Activated T-helper 9 cell treated with anti-CD3 and anti-CD28 coated beads, Interleukin-2, amount 50 U/mL, for 16 hours (primary cell): ENCODE data around the gene FAM241B.

Experiments
- DNase-seq: peaks from one replicate; pipeline ENCODE4 v3.0.0-alpha.2; 2020; ENCODE audit warnings: low read depth

FAM241B gene

DNA sequence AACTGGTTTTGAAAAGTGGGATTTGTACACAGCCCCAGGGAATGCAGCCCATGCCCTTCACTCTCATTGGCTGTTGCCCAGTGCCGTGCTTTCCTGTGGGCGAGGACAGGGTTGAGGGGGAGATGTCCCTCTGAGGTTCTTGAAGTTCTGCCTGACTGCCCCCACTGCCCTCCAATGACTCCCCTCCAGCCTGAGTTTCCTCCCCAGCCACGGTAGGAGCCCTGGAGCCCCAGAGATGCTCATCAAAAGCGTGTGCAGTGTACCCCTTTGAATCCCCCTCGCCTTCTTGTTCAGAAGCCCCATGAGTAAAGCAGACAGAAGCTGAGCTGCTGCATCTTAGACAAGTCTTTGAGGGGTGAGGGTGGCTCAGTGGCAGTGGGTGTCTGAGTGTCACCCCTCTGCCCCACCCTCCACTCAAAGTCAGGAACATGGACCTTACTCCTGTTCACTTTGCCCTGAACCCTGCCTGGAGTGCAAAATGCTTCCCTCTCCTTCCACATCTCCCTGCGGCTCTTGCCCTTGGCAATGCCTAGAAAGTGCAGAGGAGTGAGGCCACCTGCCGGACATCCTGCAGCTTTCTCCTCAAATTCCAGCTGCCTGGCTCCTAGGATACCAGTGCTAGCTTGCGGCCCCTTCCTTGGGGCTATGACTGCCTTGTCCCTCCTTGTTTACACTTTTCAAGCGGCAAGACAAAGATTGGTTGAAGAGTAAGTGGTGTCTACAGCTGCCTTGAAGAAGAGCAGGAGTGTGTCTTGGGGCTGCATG lies 19.9 kb downstream of the FAM241B start:
- DNase-seq = no peak

DNA sequence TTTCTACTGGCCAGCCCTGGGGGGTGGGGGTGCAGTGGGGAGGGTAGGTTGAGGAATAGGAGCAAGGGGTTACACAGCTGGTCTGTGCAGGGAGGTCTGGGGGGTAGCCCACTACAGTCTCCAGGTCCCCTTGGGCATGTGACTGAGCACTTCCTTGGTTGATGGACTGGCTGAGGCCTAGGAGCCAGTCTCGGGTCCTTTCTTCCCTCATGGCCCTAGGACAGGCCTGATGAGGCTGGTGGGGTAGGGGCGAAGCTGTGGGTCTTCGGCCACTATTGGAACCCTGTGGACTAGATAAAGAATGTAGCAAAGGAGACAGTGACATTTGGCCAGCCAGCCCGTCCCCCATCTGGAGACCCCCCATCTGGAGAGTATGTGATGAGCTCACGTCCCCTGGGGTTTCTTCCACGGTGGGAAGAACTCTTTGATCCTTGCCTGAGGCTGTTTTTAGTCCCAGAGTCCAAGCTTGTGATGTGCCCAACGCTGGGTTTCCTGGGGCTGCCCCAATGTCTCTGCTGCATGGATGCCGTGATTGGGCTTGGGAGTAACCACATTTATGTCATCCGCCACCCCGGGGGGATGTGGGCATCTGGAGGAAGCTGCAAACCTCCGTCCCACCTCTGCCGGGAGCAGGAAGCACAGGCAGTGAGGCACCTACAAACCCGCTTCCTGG lies 20.7 kb downstream of the FAM241B start:
- DNase-seq = no peak

DNA sequence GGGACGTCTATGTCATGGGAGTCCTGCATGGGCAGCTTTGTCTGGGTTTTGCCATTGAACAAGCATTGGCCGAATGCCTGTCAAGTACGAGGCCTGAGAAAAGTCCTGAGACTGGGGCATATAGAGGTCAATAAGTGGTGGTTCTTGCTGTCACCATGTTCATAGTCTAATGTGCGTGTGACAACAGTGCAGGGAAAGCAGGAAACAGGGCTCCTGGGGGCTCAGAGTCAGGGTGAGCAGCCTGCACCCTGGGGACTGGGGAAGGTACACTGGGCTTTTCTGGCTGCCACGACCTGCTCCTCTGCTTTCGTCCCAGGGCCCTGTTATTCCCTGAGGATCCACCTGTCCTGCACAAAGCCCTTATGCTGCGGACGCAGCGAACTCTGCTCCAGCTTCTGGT lies 21.3 kb downstream of the FAM241B start:
- no peak for DNase-seq

DNA sequence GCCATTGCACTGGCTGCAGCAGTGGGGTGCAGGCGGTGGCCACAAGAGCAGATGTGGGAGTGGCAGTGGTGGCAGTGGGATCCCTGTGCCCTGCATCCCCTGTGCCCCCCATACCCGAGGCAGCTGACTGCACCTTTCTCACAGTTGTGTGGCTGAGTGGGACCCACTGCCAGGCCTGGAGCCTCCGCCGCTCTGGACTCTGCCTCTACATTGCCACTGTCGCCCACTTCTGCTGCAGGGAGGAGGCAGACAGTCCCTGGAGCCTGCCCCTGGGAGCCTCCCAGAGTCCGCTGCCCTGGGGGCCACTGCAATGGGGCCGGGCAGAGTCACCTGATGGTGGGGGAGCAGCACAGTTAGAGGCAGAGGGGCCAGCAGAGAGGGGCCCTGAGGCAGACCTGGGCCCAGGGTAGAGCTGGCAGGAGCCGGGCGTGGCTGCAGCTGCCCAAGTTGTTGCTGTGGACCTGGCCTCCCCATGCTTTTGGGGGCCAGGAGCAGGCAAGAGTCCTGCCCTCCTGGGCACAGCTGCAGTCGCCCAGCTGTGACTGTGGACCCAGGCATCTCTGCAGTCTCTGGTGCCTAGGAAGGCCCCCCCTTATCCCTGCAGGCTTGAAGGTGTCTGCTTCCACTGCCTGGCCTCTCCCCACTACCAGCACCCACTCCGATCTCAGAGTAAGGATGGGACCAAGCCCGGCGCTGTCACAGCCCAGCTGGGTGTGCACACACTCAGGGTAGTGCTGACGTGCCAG lies 22.2 kb downstream of the FAM241B start:
- no peak for DNase-seq

DNA sequence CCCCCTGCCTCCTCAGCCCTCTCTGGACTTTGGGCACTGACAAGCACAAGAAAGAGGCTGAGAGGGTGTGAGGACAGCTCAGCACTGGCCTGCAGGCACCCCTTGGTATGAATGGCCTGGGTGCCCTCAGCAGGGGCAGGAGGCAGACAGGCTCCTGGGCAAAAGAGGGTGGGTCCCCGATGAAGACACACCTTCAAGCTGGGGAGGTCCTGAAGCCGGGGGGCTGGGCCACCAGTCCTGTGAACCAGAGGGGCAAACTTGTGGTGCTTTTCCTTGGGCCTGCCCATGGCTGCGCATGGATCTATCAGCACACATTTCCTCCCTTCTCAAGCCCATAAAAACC lies 22.8 kb downstream of the FAM241B start:
- no peak for DNase-seq

DNA sequence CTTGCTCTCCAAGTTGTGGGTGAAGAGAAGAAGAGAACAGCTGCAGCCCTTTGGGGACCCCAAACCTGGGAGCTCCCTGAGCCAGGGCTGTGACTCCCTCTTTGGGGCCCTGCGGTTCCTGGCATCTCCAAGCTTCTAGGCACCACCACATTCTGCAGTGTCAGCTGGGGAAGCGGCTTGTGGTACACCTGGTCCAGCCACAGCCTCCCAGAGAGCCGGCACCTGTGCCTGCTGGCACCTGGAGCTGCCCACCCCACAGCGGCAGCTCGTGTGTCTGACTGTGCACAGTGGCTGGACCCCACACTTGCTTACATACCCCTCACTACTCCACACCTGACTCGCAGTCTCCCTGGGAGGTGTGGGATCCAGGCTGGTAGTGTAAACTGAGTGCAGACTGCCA lies 23.5 kb downstream of the FAM241B start:
- no peak for DNase-seq

DNA sequence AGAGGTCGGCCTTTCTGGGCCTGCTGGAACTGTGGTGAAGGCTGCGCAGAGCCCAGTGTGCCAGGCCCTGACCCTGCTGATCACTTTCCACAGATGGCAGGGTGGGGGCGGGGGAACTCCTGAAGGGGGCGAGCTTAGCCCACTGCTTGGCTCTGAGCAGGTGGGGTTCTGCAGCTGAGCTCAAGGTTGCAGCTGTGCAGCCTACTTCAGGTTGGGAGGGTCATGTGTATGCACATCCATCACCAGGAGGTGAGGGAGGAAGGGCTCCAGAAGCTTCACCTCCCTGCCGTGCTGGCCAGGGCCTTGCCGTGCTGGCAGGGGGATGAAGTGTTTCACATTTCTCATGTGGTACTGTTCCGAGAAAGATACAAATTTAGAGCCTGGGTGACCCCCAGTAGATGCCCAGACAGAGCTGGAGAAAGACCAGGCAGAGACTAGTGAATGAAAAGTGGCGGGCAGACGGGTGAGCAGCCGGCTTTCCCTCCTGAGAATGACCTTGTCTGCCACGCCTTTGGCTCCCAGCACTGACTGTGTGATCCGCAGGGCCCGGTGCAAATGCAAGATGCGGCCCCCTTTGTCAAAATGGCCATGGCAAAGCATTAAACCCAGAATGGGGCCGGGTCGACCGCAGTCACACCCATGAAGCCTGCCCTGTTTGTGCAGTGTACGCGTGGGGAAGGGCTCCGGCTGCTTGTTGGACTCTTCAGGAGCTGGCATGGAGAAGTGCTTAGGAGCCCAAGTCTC lies 25.2 kb downstream of the FAM241B start:
- DNase-seq = no peak

DNA sequence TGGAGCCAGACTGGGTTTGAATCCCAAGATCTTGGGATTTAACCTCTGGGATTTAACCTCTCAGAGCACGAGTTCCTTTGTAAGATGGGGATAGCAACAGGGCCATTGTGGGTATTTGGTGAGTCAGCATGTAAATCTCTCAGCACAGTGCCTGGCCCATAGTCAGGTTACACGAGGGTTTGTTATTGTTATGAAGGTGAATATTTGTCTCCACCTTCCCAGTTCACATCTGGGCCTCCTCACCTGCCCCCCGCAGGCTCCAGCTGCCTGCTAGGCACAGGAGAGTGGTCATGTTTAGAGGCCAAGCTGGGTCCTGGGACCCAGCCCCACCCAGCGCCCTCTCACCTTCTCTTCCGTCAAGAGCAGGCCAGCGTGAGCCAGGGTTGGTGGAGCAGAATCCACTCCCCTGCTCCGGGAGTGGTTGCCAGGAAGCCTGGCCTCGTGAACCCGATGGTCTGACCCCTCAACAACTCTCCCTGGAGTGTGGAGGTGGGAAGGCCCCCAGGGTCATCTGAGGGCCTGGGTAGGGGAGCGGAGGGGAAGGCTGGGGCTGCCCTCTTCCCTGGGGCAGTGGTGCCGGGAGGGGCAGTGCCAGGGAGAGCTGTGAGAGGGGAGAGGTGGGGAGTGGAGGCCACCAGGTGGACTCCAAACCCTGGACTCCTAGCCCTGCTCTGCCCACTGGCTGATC lies 26.0 kb downstream of the FAM241B start:
- DNase-seq = no peak

DNA sequence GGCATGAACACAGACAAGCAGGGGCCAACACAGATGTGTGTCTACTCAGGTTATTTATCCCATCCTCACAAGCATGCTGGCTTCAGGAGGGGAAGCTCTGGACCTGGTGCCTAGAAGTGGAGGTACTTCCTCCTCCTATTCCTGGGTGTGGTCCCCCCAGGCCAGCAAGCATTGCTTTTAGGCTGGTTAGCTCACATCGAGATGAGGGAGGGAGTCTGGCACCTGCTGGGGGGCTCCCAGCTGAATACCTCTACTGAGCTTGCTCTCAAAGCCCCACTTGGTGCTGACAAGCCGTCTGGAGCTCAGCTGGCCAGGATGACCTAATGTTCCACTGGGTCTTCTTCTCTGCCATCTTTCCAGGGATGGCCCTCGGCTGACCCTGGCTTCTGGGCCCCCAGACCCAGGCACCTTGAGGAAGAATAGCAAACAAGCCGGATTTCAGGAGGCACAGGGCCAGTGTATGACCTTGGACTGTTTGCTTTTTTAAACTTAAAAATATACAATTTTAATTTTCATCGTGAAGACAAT lies 26.8 kb downstream of the FAM241B start:
- no peak for DNase-seq

DNA sequence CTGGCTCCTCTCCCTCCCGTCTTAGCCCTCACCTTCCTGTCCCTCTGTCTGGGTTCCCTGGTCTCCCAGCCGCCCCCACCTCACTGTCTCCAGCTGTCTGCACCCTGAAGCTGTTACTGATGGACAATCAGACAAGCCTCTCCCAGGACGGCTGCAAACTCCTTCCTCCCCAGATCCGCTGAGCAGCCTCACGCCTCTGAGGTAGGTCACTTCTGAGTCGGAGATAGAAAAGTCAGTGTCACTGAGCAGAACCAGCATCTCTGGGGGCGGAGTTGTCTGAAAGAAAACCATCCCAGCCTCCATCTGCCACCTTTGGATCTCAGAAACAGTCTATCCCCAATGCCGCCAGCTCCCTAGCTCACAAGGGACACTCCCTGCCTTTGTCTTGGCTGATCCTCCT lies 27.4 kb downstream of the FAM241B start:
- no peak for DNase-seq

DNA sequence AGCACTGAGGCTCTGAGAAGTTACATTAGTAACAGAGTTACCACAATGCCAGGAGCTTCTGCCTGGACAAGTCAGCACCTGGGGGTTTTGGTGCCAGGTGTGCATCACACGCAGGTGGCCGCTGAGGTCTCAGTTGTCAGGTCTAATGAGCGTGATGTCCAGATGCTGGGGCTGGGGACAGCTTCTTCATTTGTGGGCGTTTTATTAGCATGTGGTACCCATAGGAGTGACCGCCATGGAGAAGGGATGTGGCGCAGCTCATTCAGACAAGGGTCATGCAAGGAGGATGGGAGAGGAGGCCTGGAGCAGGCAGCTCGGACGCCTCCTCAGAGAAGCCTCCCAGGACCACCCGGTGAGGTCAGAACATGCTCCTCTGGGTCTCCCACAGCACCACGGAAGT lies 27.8 kb downstream of the FAM241B start:
- DNase-seq = no peak

DNA sequence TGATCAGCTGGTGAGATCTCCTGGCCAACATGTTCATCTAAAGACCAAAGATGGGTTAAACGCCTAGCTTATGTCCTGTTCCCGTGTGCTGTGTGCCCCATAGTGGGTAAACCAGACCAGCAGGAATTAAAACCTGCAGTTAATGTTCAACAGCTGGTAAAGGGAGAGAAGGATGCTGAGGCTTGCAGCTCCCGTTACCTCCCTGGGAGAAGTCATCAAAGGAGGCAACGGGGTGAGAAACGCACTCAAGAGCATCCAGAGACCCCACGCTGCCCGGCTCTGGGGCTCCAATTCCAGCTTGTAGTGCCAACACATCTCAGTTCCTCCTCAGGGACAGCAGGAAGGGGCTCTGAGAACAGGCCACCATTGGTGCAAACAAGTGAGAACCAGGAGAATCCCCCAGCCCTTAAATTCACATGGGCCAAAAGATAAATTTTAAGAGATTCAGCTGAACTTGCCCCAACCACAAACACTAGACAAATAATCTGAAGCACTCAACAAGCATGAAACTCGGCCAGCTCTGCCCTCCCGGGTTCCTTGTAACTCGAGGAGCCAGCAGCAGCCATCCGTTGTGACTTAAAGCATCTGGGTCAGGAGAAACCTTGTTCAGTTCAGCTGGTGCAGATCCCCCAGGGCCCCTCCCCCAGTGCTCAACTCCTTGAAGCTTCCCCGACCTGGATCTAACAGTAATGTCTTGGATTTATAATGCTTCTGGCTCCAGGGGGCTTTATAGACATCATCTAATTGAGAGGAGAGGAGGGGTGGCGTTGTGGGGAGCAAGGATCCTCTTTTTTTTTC lies 29.4 kb downstream of the FAM241B start:
- no peak for DNase-seq

DNA sequence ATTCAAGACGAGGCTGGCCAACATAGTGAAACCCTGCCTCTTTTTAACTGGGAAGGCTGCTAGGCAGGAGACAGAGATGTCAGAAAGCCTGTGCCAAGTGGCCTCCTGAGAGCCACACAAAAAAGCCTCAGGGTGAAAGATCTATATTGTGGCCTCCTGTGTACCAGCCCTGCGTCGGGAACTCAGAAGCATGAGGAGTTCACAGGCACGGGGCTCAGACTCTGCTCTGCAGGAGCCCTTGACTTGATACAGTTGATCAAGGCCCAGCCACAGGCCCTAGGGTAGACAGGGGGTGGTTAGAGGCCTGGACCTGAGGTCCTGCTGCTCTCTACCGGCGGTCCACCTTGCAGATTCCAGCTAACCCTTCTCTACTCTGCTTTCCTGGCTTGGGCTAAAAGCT lies 30.2 kb downstream of the FAM241B start:
- DNase-seq = no peak

DNA sequence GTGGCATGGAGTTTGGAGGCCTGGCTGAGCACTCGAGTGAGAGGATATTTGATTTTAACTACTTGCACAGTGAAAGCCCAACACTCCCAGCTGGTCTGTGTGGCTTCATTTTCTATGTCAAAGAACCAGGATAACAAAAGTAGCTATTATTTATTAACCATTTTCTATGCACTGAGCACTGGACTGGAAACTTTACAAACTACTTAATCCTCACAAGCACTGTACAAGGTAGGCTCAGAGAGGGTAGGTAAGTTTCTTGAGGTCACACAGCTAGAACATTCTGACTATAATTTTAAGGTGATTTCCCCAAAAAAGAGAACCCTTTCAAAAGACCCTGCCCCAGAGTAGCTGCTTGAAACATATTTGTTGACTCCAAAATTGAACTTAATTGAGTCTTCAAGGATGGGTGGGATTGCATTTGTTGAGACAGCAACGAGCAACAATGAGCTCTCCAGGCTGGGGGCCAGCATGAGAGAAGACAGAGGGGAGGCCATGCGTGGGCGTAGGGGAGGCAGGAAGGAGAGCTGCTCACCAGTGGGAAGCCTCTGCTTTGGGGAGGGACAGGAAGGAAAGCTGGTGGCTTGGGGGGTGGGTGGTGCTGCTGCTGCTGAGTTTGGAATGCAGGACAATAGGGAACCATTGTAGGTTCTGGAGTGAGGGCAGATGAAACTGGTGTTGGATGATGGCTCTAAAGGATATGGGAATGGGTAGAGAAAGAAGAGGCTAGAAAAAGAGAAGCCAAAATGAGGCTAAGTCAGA lies 31.5 kb downstream of the FAM241B start:
- no peak for DNase-seq

DNA sequence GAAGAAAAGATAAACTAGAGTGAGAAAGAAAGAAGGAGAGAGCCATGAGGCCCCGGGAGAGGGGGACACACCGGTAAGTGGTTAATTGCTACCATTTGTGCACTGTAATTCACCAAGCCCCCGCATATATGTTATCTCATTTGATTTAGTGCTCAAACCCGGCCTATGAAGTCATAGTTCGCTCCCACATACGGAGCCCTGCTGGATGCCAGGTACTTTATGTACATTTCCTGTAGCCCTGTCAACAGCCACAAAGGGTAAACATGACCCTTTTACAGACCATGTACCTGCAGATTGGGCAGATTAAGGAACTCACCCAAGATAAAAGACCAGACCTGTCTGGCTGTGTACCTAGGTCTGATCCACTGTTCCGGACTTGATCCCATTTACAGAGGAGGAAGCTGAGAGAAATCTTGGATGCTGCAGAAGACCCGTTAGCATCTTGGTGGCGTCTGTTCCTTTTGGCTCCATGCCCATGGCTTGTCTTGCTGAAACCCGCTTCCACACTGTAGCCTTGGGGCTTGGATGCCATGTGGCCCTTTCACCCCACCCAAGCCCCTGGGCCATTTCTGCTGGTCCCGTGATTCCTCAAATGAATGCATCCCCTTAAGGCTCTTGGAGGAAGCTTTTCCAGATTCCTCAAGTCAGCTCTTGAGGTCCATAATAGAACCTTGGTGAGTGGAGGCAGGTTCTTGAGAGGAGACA lies 32.3 kb downstream of the FAM241B start:
- no peak for DNase-seq

DNA sequence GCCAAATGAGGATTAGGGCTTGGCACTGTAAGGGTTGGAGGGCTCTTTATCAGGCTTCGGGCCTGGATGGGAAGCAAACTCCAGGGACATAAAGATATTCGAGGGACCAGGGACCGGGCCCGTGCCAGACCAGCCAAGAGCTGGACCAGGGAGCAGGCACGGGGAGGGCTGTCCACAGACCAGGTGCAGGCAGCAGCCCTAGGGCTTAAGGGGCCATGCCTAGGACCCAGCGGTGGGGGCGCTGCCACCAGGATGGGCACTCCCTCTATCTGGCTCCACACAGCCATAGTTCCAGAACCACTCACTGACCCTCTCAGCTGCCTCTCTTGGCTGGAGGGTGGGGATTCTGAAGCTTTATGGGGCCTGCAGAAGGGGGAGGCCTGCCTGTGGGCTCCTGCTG lies 32.9 kb downstream of the FAM241B start:
- DNase-seq = no peak

DNA sequence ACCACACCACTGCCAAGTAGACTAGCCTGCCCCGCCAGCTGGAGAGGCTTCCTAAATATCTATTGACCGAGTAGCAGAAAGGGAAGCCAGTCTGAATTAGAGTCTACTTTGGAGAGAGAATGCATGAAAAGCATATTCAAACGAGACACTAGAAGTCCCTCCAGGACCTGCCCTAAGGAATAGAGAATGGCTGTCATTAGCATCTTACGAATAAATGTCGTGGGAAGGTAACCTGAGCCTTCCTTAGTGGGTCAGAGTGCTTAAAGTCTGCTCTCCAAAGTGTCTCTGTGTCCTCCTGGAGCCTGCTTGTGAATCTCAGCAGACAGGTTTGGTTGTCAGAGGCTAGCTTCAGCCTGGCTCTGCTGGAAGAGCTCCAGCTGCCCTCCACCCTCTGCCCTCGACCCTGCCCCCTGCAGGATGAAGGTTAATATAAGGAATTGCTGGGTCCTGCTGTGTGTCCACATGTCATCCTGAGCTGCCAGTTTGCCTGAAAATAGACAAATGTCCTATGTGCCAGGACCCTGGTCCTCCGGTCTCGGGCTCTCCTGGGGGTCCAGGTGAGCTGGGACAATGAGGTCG lies 33.4 kb downstream of the FAM241B start:
- no peak for DNase-seq

DNA sequence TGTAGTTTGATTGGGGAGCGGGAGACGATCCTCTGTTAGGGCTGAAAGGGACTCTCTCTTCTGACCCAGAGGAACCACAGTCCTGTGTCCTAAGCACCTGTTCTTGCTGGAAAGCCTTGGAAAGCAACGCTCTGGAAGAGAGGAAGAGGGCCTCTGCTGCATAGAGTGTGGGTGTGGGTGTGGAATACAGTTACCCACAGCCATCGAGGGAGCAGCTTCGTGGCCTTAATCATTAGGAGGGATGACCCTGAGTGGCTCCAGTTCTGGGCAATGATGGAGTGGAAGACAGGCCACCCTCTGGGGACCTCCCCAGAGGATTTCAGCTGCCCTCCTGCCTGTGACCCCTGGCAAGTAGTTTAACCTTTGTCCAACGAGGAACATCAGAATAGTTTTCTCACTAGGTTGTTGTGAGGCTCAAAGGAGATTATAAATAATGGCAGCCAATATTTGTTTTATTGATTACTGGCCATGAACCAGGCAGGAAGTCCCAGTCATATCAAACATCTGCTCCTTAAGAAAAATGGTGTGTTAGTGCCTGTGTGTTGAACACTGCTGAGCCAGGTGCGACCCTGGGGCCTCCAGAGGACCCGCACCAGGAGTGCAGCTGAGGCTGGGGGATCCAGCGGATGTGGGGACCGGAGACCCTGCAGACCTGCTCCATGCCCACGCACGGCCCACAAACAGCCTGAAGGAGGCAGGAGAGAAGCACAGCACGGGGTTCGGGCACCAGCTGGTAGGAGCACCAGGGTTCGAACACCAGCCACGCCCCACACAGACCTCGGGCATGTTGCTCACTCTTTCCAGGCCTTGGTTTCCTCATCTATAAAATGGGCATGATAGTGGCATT lies 35.6 kb downstream of the FAM241B start:
- no peak for DNase-seq
